Measurements from ENCODE around the gene MAST4. TPM values are rescaled to one million over a fixed set of nuclear protein-coding genes. Genes with fewer than 3 reads are reported as not detected.

MAST4 gene
- total RNA-seq, 1 donor from 2014 or later, result 17.2 TPM

DNA sequence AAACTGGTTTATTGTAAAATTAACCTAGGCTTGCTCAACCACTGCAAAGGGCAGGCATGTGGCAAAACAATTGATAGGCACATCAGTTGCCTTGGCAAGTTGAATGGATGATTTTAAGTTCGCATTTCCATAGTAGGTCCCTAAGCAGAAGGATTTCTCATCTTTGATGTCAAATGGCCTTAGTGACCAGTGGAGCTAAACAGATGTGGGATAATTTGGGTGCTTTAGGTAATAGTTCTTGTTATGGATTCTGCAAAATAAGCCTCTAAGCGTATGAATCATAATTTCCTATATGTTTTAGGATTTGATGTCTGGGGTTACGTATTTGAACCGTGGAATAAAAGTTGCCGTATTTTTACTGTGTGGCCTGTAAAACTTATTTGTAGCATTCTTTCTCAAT is 418.0 kb downstream of the MAST4 start:
- intact Hi-C loops (cut with micrococcal nuclease), result no loop called here
- TF ChIP-seq, protein P1, sequence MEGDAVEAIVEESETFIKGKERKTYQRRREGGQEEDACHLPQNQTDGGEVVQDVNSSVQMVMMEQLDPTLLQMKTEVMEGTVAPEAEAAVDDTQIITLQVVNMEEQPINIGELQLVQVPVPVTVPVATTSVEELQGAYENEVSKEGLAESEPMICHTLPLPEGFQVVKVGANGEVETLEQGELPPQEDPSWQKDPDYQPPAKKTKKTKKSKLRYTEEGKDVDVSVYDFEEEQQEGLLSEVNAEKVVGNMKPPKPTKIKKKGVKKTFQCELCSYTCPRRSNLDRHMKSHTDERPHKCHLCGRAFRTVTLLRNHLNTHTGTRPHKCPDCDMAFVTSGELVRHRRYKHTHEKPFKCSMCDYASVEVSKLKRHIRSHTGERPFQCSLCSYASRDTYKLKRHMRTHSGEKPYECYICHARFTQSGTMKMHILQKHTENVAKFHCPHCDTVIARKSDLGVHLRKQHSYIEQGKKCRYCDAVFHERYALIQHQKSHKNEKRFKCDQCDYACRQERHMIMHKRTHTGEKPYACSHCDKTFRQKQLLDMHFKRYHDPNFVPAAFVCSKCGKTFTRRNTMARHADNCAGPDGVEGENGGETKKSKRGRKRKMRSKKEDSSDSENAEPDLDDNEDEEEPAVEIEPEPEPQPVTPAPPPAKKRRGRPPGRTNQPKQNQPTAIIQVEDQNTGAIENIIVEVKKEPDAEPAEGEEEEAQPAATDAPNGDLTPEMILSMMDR (IDR thresholded peaks at IDR 0.05), result no peak
- no peak overlapping the region for H3K27ac Mint-ChIP-seq

DNA sequence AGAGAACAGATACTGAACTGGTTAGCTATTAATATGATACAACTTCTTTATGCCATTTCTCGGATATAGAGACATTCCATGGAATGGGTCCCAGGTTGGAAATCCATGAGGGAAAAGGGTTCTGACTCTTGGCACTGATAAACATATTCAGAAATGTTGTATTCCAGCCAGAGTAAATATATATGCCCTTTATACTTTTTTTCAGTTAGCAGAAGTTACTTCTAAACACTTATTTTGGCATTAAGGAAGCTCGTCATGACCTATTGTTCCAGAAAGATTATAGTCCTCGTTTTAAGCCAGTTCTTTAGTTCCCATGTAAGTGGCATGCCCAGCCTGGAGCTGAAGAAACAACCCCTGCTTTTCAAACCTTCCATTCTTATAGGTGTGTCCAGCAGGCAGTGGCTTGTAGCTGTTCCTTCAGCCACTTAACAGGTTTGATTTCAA is 418.8 kb downstream of the MAST4 start:
- ChIA-PET POLR2A (no interaction called here), CTCF (no interaction called here)
- no peak for DNase-seq
- intact Hi-C loops (cut with micrococcal nuclease), result no loop called here
- H3K36me3 Mint-ChIP-seq (ENCODE audit: low read depth), result no peaks in the 10 kb centered on the region
- H3K4me1 Mint-ChIP-seq, result no peaks in the 10 kb centered on the region
- no peak overlapping the region for H3K27ac Mint-ChIP-seq
- no peaks in the 10 kb centered on the region for H3K27me3 Mint-ChIP-seq
- H3K4me3 Mint-ChIP-seq, result no peak overlapping the region
- no peak for ATAC-seq (ENCODE audit: low read depth)
- TF ChIP-seq, protein P1 (IDR thresholded peaks at IDR 0.05), result no peak
- H3K9me3 Mint-ChIP-seq, result no peaks in the 10 kb centered on the region

More for the DNA sequence above, 418.0 kb downstream of the MAST4 start:
- H3K27me3 Mint-ChIP-seq, result peaks cover 3% of the 10 kb centered on the region
- H3K36me3 Mint-ChIP-seq (ENCODE audit: low read depth), result no peaks in the 10 kb centered on the region
- DNase-seq, result no peak
- ChIA-PET CTCF (interaction anchor here (0.6 kb wide), 1 partner anchor 25 kb away, joined by 3 read pairs; no protein-coding TSS in a partner anchor), POLR2A (no interaction called here)
- no peaks in the 10 kb centered on the region for H3K9me3 Mint-ChIP-seq
- no peak for ATAC-seq (ENCODE audit: low read depth)
- no peaks in the 10 kb centered on the region for H3K4me1 Mint-ChIP-seq
- H3K4me3 Mint-ChIP-seq, result no peak overlapping the region

GRCh38 chr5:67015541-67016191 is 419.5 kb downstream of the MAST4 start:
- H3K4me3 Mint-ChIP-seq, result no peak overlapping the region
- TF ChIP-seq, protein P1 (IDR thresholded peaks at IDR 0.05), result no peak
- H3K27ac Mint-ChIP-seq, result no peak overlapping the region
- no peaks in the 10 kb centered on the region for H3K4me1 Mint-ChIP-seq
- no peaks in the 10 kb centered on the region for H3K9me3 Mint-ChIP-seq
- intact Hi-C loops (cut with micrococcal nuclease), result no loop called here
- ChIA-PET POLR2A (no interaction called here), CTCF (no interaction called here)
- ATAC-seq (ENCODE audit: low read depth) (no peak), DNase-seq (no peak)
- H3K27me3 Mint-ChIP-seq, result no peaks in the 10 kb centered on the region
- no peaks in the 10 kb centered on the region for H3K36me3 Mint-ChIP-seq (ENCODE audit: low read depth)

- ChIA-PET POLR2A (no interaction called here), CTCF (no interaction called here)
- Mint-ChIP-seq H3K4me1 (no peaks in the 10 kb centered on the region), H3K27ac (no peak overlapping the region), H3K4me3 (no peak overlapping the region), H3K9me3 (no peaks in the 10 kb centered on the region), H3K27me3 (no peaks in the 10 kb centered on the region), H3K36me3 (ENCODE audit: low read depth) (no peaks in the 10 kb centered on the region)
- intact Hi-C loops (cut with micrococcal nuclease), result no loop called here
- DNase-seq (no peak), ATAC-seq (ENCODE audit: low read depth) (no peak)
- TF ChIP-seq, protein P1 (IDR thresholded peaks at IDR 0.05), result no peak
Measured at GRCh38 chr5:67019065-67019845, 423.1 kb downstream of the MAST4 start.

DNA sequence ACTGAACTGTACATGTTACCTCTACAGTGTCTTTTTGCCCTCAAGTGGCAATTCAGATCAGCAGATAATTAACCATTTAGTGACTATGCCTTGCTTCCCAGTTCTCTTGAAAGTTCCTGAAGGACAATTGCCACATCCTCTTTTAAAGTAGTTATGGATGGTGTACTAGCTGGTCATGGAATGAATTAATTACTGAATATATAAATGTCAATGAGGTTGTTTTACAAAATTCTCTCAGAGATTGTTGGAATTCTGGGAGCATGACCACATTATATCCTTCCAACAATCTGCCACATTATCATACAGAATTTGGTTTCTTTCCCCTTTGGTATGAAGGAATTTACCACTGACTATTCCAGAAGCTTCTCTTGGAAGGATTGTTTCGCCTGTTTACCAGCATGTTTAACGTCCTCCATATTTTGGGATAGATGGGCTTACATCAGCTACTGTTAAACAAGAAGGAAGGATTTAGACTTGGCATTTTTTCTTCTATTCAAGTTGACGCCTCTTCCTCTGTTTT is 424.0 kb downstream of the MAST4 start:
- no peaks in the 10 kb centered on the region for H3K9me3 Mint-ChIP-seq
- ChIA-PET CTCF (no interaction called here), POLR2A (no interaction called here)
- TF ChIP-seq, protein P1 (IDR thresholded peaks at IDR 0.05), result no peak
- H3K27me3 Mint-ChIP-seq, result no peaks in the 10 kb centered on the region
- intact Hi-C loops (cut with micrococcal nuclease), result no loop called here
- H3K4me1 Mint-ChIP-seq, result no peaks in the 10 kb centered on the region
- no peaks in the 10 kb centered on the region for H3K36me3 Mint-ChIP-seq (ENCODE audit: low read depth)
- H3K4me3 Mint-ChIP-seq, result no peak overlapping the region
- ATAC-seq (ENCODE audit: low read depth) (no peak), DNase-seq (no peak)
- no peak overlapping the region for H3K27ac Mint-ChIP-seq

Data from activated B cell treated with CpG ODN at 0.5 μM for 24 hours (primary cell).